Stimulated activated CD8-positive, alpha-beta memory T cell treated with anti-CD3 and anti-CD28 coated beads, Interleukin-4, amount 100 ng/mL, for 48 hours (primary cell): ENCODE results near the gene DGKG.
A peak's percentile ranks its signal among the peaks of the same experiment; 100 is the strongest.

Experiments
- DNase-seq: peaks from one replicate; pipeline ENCODE4 v3.0.0-alpha.2; 2020

Gene DGKG

GRCh38 chr3:186268616-186269448 lies 93.2 kb downstream of the DGKG start:
- no peak for DNase-seq

GRCh38 chr3:186267758-186268157 lies 94.3 kb downstream of the DGKG start:
- DNase-seq, result no peak

GRCh38 chr3:186264608-186265400 lies 97.2 kb downstream of the DGKG start:
- DNase-seq, result no peak

- DNase-seq, result no peak
Measured at GRCh38 chr3:186261638-186262037, 100.4 kb downstream of the DGKG start.

- DNase-seq, result no peak
Measured at GRCh38 chr3:186260726-186261125, 101.3 kb downstream of the DGKG start.

- DNase-seq, result peak; percentile 77
Measured at GRCh38 chr3:186259612-186260383, 102.2 kb downstream of the DGKG start.

GRCh38 chr3:186258968-186259367 lies 103.1 kb downstream of the DGKG start:
- no peak for DNase-seq

- DNase-seq, result no peak
Measured at GRCh38 chr3:186257866-186258265, 104.2 kb downstream of the DGKG start.

- DNase-seq, result peak; percentile 55
Measured at GRCh38 chr3:186255703-186256331, 106.2 kb downstream of the DGKG start.

- peak; percentile 52 for DNase-seq
Measured at GRCh38 chr3:186254676-186255650, 107.1 kb downstream of the DGKG start.

GRCh38 chr3:186251948-186252619 lies 110.0 kb downstream of the DGKG start:
- DNase-seq, result no peak

GRCh38 chr3:186248850-186249249 lies 113.2 kb downstream of the DGKG start:
- DNase-seq, result no peak

- DNase-seq, result no peak
Measured at GRCh38 chr3:186247821-186248814, 113.9 kb downstream of the DGKG start.

- DNase-seq, result no peak
Measured at GRCh38 chr3:186246941-186247340, 115.1 kb downstream of the DGKG start.

GRCh38 chr3:186244016-186244415 lies 118.0 kb downstream of the DGKG start:
- DNase-seq, result no peak

- DNase-seq, result peak; percentile 74
Measured at GRCh38 chr3:186241910-186242821, 119.9 kb downstream of the DGKG start.

- DNase-seq, result no peak
Measured at GRCh38 chr3:186239321-186239720, 122.7 kb downstream of the DGKG start.

- DNase-seq, result no peak
Measured at GRCh38 chr3:186237915-186238314, 124.1 kb downstream of the DGKG start.
